Mucosa of rectum (tissue), 2 donors: ENCODE measurements around the gene IRF3.

Source experiments
- H3K27ac ChIP-seq, 2 donors: one replicate each; pipeline ENCODE4 v1.7.0; 2013; ENCODE audit warnings: inconsistent platforms in 2 of 2, low read depth in 2 of 2, low read length in 2 of 2
- H3K27me3 ChIP-seq, 2 donors: one replicate each; pipeline ENCODE4 v1.7.0; 2013; ENCODE audit warnings: low read length in 2 of 2; ENCODE audit not compliant: control insufficient read depth in 2 of 2, insufficient read depth in 2 of 2
- H3K36me3 ChIP-seq, 2 donors: one replicate each; pipeline ENCODE4 v1.7.0; 2013; ENCODE audit warnings: low read length in 2 of 2; ENCODE audit not compliant: control insufficient read depth in 2 of 2, insufficient read depth in 2 of 2
- H3K4me1 ChIP-seq, 2 donors: one replicate each; pipeline ENCODE4 v1.7.0; 2013; ENCODE audit warnings: low read length in 2 of 2, mild to moderate bottlenecking in 1 of 2; ENCODE audit not compliant: control insufficient read depth in 2 of 2, insufficient read depth in 2 of 2
- H3K4me3 ChIP-seq, 2 donors: one replicate each; pipeline ENCODE4 v1.7.0; 2013; ENCODE audit warnings: low read length in 2 of 2
- H3K9ac ChIP-seq, 2 donors: one replicate each; pipeline ENCODE4 v1.7.0; 2013; ENCODE audit warnings: low read length in 2 of 2, low read depth in 1 of 2, mild to moderate bottlenecking in 1 of 2
- H3K9me3 ChIP-seq, 2 donors: one replicate each; pipeline ENCODE4 v1.7.0; 2013; ENCODE audit warnings: low read length in 2 of 2; ENCODE audit not compliant: control insufficient read depth in 2 of 2
- donor health status: healthy.
- donor health status: Normal muscosa, but diverticular disease.

IRF3 gene

DNA sequence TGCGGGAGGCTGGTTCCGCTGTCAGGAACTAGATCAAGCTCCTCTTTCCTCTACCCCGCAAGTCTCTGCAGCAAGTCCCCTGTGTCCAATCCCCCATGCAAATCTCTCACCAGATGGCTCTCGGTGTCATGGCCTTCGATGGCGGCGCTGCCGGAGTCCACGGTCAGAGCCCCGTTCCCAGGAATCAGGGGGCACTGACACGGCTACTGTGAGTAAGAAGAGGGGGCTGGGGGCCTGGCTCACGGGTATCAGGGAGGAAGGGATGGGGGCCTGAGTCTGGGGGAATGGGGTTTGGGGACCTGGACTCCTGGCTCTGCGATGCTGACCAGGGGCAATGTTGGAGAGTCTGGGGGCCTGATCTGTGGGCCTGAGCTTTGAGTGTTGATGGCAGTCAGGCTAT is 19.7 kb downstream of the IRF3 start:
- H3K4me3 ChIP-seq = no peak overlapping the region
- no peaks in the 10 kb centered on the region for H3K9me3 ChIP-seq
- no peaks in the 10 kb centered on the region for H3K27me3 ChIP-seq
- H3K27ac ChIP-seq = no peak overlapping the region
- peaks cover 39 to 44% of the 10 kb centered on the region in 2 donors for H3K36me3 ChIP-seq
- H3K4me1 ChIP-seq = peaks cover 17 to 20% of the 10 kb centered on the region in 2 donors
- no peak overlapping the region for H3K9ac ChIP-seq

DNA sequence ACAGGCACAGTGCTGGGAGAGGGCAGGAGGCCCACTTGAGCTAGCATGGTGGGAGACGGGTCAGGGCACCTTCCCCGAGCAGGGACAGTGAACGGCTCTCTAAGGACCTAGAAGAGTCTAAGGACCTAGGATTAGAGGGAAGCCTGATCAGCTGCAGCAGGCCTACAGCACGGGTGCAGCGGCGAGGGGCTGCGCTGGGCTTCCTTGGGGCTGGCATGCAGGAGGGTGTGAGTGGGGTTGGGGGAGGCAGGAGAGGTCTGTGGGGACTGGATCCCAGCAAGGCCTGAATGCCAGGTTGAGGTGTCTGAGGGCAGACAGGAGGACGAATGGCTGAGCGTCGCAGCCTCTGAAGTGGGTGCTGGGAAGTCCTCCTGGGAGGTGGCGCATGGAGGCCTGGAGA is 20.1 kb downstream of the IRF3 start:
- no peak overlapping the region for H3K9ac ChIP-seq
- no peak overlapping the region for H3K27ac ChIP-seq
- H3K4me1 ChIP-seq = peaks cover 19 to 24% of the 10 kb centered on the region in 2 donors
- H3K4me3 ChIP-seq = no peak overlapping the region
- peaks cover 36 to 42% of the 10 kb centered on the region in 2 donors for H3K36me3 ChIP-seq
- no peaks in the 10 kb centered on the region for H3K9me3 ChIP-seq
- no peaks in the 10 kb centered on the region for H3K27me3 ChIP-seq

DNA sequence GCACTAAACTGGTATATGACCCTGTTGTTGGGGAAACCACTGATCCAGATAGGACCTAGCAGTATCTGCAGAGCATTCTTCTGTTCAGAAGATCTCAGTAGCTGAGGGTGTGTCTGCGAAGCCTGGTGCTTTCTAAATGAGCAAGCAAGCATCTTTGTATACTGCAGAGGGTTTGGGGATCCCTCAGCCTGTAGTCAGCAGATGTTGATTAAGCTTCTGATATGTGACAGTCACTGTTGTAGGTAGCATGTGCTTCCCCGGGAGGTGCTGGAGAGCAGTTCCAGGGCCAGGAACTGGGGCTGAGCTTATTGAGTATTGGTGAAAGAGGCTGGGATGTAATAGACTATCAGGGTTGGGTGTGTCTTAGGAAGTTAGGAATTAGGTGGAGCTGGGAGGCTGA is 22.2 kb downstream of the IRF3 start:
- peaks cover 30 to 31% of the 10 kb centered on the region in 2 donors for H3K4me1 ChIP-seq
- peaks cover 22 to 28% of the 10 kb centered on the region in 2 donors for H3K36me3 ChIP-seq
- no peaks in the 10 kb centered on the region for H3K9me3 ChIP-seq
- no peaks in the 10 kb centered on the region for H3K27me3 ChIP-seq
- H3K9ac ChIP-seq = peak overlapping the region in 1 of 2 donors; percentile 2
- H3K4me3 ChIP-seq = no peak overlapping the region
- H3K27ac ChIP-seq = no peak overlapping the region

DNA sequence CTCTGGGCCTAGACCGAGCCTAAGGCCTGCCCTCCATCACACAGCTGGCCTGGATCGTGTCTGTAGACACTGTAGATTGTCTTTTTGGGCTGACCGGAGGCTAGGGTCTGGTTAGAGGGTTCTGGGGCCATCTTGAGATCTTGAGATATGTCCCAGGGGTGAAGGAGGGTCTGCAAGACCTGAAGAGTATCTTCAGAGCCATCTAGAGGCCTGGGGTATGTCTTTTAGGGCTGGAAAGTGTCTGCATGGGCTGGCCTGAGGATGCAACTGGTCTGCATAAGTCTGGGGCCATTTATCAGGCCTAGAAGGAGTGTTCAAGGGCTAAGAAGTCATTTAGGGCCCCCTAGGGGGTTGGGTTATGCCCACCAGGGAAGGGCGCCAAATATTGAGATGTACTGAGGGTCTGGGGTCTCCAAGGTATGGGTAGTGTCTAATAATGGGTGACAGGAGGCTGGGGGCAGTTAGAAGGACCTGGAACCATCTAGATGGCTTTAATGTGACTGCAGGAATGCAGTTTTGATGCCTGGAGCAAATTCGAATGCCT is 23.1 kb downstream of the IRF3 start:
- peaks cover 33 to 38% of the 10 kb centered on the region in 2 donors for H3K4me1 ChIP-seq

DNA sequence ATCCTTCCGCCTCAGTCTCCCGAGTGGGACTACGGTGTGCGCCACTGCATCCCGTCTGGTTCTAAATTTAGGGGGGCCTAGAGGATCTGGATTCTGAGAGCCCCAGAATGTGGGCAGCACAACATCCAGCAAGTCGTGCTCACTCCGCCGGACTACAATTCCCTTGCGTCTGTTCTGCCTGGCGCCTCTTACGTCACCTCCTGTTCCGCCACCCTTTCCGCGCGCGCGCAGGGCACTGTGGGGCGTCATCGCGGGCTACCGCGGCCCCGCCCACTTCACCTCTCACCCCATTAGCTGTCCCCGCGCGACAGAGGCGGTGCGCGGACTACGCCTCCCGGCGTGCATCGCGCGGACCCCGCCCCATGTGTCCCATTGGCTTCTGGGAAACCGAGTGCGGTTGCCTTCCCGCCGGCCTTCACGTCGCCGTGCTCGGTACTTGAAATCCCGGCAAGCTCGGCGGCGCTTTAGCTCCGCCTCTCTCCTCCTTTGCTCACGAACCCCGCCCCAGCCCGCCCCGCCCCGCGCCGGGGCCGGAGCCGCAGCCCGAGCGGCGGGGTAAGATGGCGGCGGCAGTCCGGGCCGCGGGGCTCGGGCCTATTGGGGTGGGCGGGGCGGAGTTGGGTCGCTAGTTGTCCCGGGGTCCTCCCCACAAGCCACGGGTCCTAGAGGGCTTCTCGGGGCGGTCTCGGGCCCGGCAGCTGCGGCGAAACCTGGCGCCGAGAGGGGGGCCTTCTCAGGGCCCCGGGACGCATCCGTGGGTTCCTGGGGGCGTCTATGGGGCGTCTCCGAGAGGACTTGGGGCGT is 23.8 kb downstream of the IRF3 start, which contains the start of gene SCAF1:
TSS of gene SCAF1 (plus strand) at position 522 of the 804 bp plus-strand sequence. CDS start 2,818 bp downstream, outside the sequence.
- Histone ChIP-seq H3K36me3 (peaks cover 14 to 21% of the 10 kb centered on the region in 2 donors), H3K27ac (peak within 1 kb of the TSS; percentile 99 to 100), H3K9me3 (no peaks in the 10 kb centered on the region), H3K4me3 (peak within 1 kb of the TSS; percentile 74 to 98), H3K27me3 (no peaks in the 10 kb centered on the region), H3K4me1 (peaks cover 33 to 38% of the 10 kb centered on the region in 2 donors), H3K9ac (peak within 1 kb of the TSS; percentile 94 to 99)

More for the DNA sequence above, 23.1 kb downstream of the IRF3 start:
- Histone ChIP-seq H3K27me3 (no peaks in the 10 kb centered on the region), H3K27ac (peak overlapping the region; percentile 90 to 99), H3K9me3 (no peaks in the 10 kb centered on the region), H3K36me3 (peaks cover 21 to 28% of the 10 kb centered on the region in 2 donors), H3K9ac (peak overlapping the region; percentile 87 to 98), H3K4me3 (peak overlapping the region; percentile 73 to 98)

DNA sequence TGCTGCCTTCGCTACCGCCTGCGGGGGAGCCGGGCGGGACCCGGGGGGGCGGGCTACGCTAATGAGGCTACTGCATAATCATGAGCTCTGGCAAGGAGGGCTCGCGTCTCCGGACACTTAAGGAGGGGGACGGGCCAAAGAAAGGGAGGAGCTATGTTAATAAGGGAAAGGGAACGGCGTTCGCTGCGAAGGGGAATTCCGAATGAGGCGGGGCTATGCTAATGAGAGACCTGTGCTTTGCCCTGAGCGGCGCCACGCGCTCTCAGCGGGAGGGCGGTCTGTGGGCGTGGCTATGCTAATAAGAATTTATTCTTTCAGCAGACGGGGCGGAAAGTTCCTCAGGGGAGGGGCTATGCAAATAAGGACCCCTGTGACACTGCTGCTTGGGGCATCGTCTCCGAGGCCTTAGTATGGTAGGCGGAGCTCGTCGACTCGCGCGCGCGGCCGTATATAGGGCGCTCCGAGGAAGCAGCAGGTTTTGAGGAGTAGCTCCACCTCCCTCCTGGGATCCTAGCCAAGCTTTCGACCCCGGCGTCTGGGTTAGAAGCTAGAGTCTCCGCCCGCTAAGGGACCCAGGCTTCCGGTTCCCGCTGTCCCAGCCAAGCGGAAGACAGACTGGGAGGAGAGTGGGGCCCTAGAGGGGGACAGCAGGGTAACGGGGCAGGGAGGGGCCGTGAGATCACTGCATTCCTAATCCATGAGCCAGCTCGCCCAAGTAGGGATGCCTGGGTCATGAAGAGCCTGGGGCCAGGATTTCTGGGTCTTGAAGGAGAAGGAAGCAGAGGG is 25.4 kb downstream of the IRF3 start, which contains the start of gene RRAS:
TSS of gene RRAS (minus strand) at position 31 of the 786 bp plus-strand sequence. CDS start 45 bp downstream, outside the sequence.
- Histone ChIP-seq H3K4me3 (peak within 1 kb of the TSS; percentile 74 to 85), H3K27me3 (no peaks in the 10 kb centered on the region), H3K9me3 (no peaks in the 10 kb centered on the region), H3K9ac (peak within 1 kb of the TSS; percentile 94 to 99), H3K4me1 (peaks cover 33 to 41% of the 10 kb centered on the region in 2 donors), H3K36me3 (peaks cover under 1 to 13% of the 10 kb centered on the region in 2 donors), H3K27ac (peak within 1 kb of the TSS; percentile 99 to 100)

DNA sequence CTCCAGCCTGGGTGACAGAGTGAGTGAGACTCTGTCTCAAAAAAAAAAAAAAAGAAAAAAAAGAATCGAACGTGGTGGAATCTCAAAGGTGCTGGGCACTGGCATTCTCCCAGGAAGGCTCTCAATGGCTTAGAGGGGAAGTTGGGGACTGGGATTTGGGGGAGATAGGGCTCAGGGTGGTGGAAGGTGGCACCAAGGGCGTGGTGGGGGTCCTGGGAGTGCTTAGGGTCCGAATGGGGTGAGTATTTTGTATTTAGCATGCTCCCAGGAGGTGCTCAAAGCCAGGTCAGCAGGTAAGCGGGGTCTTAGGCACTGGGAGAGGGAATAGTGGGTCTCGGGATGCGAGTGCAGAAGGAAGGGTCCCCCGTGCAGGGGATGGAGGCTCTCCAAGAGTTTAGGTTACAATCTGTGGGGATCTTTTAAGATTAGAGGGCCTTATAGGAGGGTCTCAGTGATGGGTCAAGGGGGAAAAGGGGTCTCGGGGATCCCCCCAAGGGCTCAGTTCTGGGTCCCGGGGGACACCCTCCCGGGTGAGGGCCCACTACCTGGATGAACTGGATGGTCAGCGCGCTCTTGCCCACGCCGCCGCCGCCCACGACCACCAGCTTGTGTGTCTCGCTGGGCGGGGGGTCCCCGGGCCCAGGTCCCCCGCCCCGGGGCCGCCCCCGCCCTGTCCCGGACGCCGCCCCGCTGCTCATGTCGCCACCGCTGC is 26.1 kb downstream of the IRF3 start:
- Histone ChIP-seq H3K9ac (peak overlapping the region; percentile 84 to 94), H3K9me3 (no peaks in the 10 kb centered on the region), H3K27me3 (no peaks in the 10 kb centered on the region), H3K4me1 (peaks cover 33 to 39% of the 10 kb centered on the region in 2 donors), H3K36me3 (peaks cover 0 to 6% of the 10 kb centered on the region in 2 donors), H3K4me3 (peak overlapping the region; percentile 57 to 84), H3K27ac (peak overlapping the region; percentile 88 to 100)

DNA sequence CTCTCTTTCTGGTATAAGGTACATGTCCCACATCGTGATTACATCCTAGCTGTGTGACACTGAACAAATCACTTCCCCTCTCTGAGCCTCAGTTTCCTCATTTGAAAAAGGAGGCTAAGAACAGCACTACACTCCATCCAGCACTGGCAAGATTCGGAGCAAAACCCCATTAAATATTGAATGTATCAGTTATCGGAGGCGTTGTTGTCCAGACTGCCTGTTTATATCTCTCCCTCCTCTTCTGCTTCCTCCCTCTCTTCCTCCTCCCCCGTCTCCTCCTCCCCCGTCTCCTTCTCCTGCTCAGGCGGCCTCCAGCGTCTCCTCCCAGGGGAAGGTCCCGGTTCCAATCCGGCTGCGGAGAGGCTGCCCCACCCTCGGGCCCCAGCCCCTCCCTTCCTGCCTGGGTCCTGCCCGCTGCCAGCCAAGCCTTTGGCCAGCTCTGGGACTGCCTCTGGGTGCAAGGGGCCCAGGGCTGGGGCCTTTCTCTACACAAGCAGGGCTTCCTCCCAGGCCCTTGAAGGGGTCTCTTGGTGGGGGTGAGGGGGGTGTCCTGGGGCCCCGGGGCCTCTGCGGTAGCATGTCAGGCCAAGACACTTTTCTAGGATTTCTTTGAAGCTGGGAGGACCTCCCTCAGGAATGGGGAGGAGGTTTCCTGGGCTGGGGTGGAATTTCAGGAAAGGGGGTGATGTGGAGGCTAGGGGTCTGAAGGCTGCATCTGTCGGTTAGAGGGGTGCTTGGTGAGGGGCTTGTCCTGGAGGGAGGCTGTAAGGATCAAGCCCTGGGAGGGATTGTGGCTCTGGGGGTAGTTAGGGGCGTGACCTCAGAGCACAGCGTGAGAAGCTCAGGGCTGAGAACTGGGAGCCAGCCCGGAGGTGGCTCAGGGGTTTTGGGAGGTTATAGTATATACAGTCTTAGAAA is 27.6 kb downstream of the IRF3 start:
- H3K27ac ChIP-seq = peak overlapping the region; percentile 81 to 86
- peaks cover 0 to 6% of the 10 kb centered on the region in 2 donors for H3K36me3 ChIP-seq
- peak overlapping the region; percentile 51 to 84 for H3K4me3 ChIP-seq
- peak overlapping the region; percentile 75 to 94 for H3K9ac ChIP-seq
- no peaks in the 10 kb centered on the region for H3K27me3 ChIP-seq
- H3K4me1 ChIP-seq = peaks cover 26 to 33% of the 10 kb centered on the region in 2 donors
- H3K9me3 ChIP-seq = no peaks in the 10 kb centered on the region
